Skeletal muscle tissue (tissue), 4 donors: ENCODE measurements around the gene TPR. TPM values are rescaled to one million over a fixed set of nuclear protein-coding genes. Genes with fewer than 3 reads are reported as not detected.

Source experiments
- H3K27ac ChIP-seq: one replicate; pipeline ENCODE4 v1.7.0; 2013; ENCODE audit warnings: mild to moderate bottlenecking, low read depth, low read length, inconsistent platforms
- H3K27me3 ChIP-seq, 3 donors: one replicate each; pipeline ENCODE4 v1.7.0; 2013; ENCODE audit warnings: low read length in 3 of 3; ENCODE audit not compliant: control insufficient read depth in 3 of 3, insufficient read depth in 3 of 3
- H3K36me3 ChIP-seq, 3 donors: one replicate each; pipeline ENCODE4 v1.7.0; 2013; ENCODE audit warnings: low read length in 3 of 3; ENCODE audit not compliant: control insufficient read depth in 3 of 3, insufficient read depth in 3 of 3
- H3K4me1 ChIP-seq, 3 donors: one replicate each; pipeline ENCODE4 v1.7.0; 2013; ENCODE audit warnings: low read length in 3 of 3, mild to moderate bottlenecking in 3 of 3; ENCODE audit not compliant: control insufficient read depth in 3 of 3, insufficient read depth in 3 of 3
- H3K4me3 ChIP-seq, 3 donors: one replicate each; pipeline ENCODE4 v1.7.0; 2013; ENCODE audit warnings: low read length in 3 of 3
- H3K9ac ChIP-seq, 3 donors: one replicate each; pipeline ENCODE4 v1.7.0; 2013; ENCODE audit warnings: low read length in 3 of 3, mild to moderate bottlenecking in 3 of 3, moderate library complexity in 2 of 3, low read depth in 1 of 3
- H3K9me3 ChIP-seq, 3 donors: one replicate each; pipeline ENCODE4 v1.7.0; 2013; ENCODE audit warnings: low read length in 3 of 3; ENCODE audit not compliant: control insufficient read depth in 3 of 3
- total RNA-seq: library from RNA; depleted of rRNA; stranded (reverse); fragments of >200 nt; gene quantifications from one replicate; pipeline ENCODE4 v1.2.3, GENCODE V29; 2014
- donor health status: Osteomylitis.

The TPR gene
- total RNA-seq, 1 donor from 2014 or later, result 51.1 TPM

GRCh38 chr1:186295980-186296379 lies 79.1 kb downstream of the TPR start, which contains the start of gene PRG4:
Gene PRG4 (plus strand): TSS chr1:186296279.
- no peaks in the 10 kb centered on the region for H3K27me3 ChIP-seq
- no peak within 1 kb of the TSS for H3K9ac ChIP-seq
- H3K9me3 ChIP-seq, result no peaks in the 10 kb centered on the region
- no peak within 1 kb of the TSS for H3K27ac ChIP-seq
- H3K4me3 ChIP-seq, result no peak within 1 kb of the TSS
- H3K4me1 ChIP-seq, result no peaks in the 10 kb centered on the region
- no peaks in the 10 kb centered on the region for H3K36me3 ChIP-seq

- no peak overlapping the region for H3K27ac ChIP-seq
- H3K9ac ChIP-seq, result no peak overlapping the region
- no peaks in the 10 kb centered on the region for H3K36me3 ChIP-seq
- no peaks in the 10 kb centered on the region for H3K4me1 ChIP-seq
- no peaks in the 10 kb centered on the region for H3K9me3 ChIP-seq
- H3K27me3 ChIP-seq, result no peaks in the 10 kb centered on the region
- no peak overlapping the region for H3K4me3 ChIP-seq
Measured at GRCh38 chr1:186292875-186293274, 82.2 kb downstream of the TPR start.

GRCh38 chr1:186291271-186291670 lies 83.8 kb downstream of the TPR start:
- no peaks in the 10 kb centered on the region for H3K4me1 ChIP-seq
- peaks cover 0 to 5% (median 0%) of the 10 kb centered on the region in 3 donors for H3K27me3 ChIP-seq
- no peak overlapping the region for H3K9ac ChIP-seq
- no peaks in the 10 kb centered on the region for H3K36me3 ChIP-seq
- H3K27ac ChIP-seq, result no peak overlapping the region
- no peak overlapping the region for H3K4me3 ChIP-seq
- H3K9me3 ChIP-seq, result no peaks in the 10 kb centered on the region

- Histone ChIP-seq H3K9me3 (no peaks in the 10 kb centered on the region), H3K9ac (no peak overlapping the region), H3K4me1 (no peaks in the 10 kb centered on the region), H3K4me3 (no peak overlapping the region), H3K27ac (no peak overlapping the region), H3K36me3 (no peaks in the 10 kb centered on the region), H3K27me3 (peaks cover 0 to 5% (median 0%) of the 10 kb centered on the region in 3 donors)
Measured at GRCh38 chr1:186289943-186290545, 85.0 kb downstream of the TPR start.

- H3K4me1 ChIP-seq, result no peaks in the 10 kb centered on the region
- H3K9ac ChIP-seq, result no peak overlapping the region
- H3K27me3 ChIP-seq, result peaks cover 0 to 5% (median 0%) of the 10 kb centered on the region in 3 donors
- no peak overlapping the region for H3K4me3 ChIP-seq
- no peak overlapping the region for H3K27ac ChIP-seq
- no peaks in the 10 kb centered on the region for H3K36me3 ChIP-seq
- no peaks in the 10 kb centered on the region for H3K9me3 ChIP-seq
Measured at GRCh38 chr1:186286615-186287315, 88.3 kb downstream of the TPR start.

GRCh38 chr1:186283374-186283773 lies 91.7 kb downstream of the TPR start:
- no peak overlapping the region for H3K9ac ChIP-seq
- H3K4me1 ChIP-seq, result no peaks in the 10 kb centered on the region
- H3K27me3 ChIP-seq, result peaks cover 0 to 5% (median 0%) of the 10 kb centered on the region in 3 donors
- H3K36me3 ChIP-seq, result no peaks in the 10 kb centered on the region
- no peak overlapping the region for H3K4me3 ChIP-seq
- no peaks in the 10 kb centered on the region for H3K9me3 ChIP-seq
- H3K27ac ChIP-seq, result no peak overlapping the region

GRCh38 chr1:186282466-186282865 lies 92.6 kb downstream of the TPR start:
- Histone ChIP-seq H3K4me1 (no peaks in the 10 kb centered on the region), H3K4me3 (no peak overlapping the region), H3K27ac (no peak overlapping the region), H3K27me3 (peaks cover 0 to 5% (median 0%) of the 10 kb centered on the region in 3 donors), H3K9ac (no peak overlapping the region), H3K36me3 (no peaks in the 10 kb centered on the region), H3K9me3 (no peaks in the 10 kb centered on the region)

GRCh38 chr1:186275822-186276221 lies 99.2 kb downstream of the TPR start:
- Histone ChIP-seq H3K27ac (no peak overlapping the region), H3K9ac (no peak overlapping the region), H3K4me1 (no peaks in the 10 kb centered on the region), H3K4me3 (no peak overlapping the region), H3K36me3 (no peaks in the 10 kb centered on the region), H3K27me3 (no peaks in the 10 kb centered on the region), H3K9me3 (no peaks in the 10 kb centered on the region)

GRCh38 chr1:186272486-186272885 lies 102.6 kb downstream of the TPR start:
- Histone ChIP-seq H3K9me3 (no peaks in the 10 kb centered on the region), H3K27ac (no peak overlapping the region), H3K27me3 (no peaks in the 10 kb centered on the region), H3K4me1 (no peaks in the 10 kb centered on the region), H3K4me3 (no peak overlapping the region), H3K36me3 (no peaks in the 10 kb centered on the region), H3K9ac (no peak overlapping the region)

GRCh38 chr1:186271032-186271431 lies 104.0 kb downstream of the TPR start:
- Histone ChIP-seq H3K36me3 (no peaks in the 10 kb centered on the region), H3K27me3 (no peaks in the 10 kb centered on the region), H3K9ac (no peak overlapping the region), H3K4me3 (no peak overlapping the region), H3K27ac (no peak overlapping the region), H3K4me1 (no peaks in the 10 kb centered on the region), H3K9me3 (no peaks in the 10 kb centered on the region)
